ENCODE data around the gene SPECC1L. TPM values are rescaled to one million over a fixed set of nuclear protein-coding genes. Genes with fewer than 3 reads are reported as not detected.

The SPECC1L gene
- polyA plus RNA-seq, 4 donors: 6.0 to 29.9 (median 9.9) TPM

DNA sequence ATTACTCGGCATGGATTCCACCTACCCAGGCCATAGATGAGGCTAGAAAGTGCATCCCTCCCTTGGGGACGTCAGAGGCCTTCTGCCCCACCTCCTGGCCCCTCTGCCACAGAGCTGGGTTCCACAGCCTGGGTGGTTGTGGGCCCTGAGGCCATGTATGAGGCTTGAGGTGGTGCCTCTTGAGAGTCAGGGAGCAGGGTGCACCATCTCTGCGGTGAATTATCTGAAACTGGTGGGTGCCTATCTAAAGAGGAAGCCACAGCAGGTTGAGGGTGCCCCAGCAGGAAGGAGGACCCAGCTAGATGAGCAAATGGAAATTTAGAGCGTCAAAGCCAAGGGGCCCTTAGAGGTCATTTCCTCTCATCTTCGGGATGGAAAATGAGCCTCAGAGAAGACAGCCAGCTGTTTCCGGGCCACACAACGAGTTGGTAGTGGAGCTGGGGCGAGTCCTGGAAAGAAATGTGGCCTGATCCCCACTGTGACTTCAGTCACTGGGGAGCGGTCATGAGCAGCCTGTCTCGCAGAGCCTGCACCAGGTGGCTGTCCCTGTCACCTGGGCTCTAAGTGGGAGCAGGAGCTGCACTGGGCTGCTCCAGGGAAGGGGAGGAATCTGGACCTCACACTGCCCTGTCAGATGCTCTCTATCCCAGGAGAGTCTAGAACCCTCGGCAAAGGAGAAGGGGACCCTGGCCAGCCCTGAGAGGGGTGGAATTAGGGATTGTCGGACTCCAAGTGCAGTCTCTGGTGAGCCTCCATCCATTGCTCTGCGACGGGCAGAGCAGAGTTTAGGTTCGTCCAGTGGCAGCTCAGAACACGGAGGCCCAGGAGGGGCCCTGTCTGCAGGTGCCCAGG, 164.1 kb downstream of the SPECC1L start:
- H3K27ac ChIP-seq (ENCODE audit: low read depth in 1 of 3, low read length in 2 of 3): peak overlapping the region; percentile 44 to 84 (median 71)

GRCh38 chr22:24435323-24435645, 164.7 kb downstream of the SPECC1L start:
- DNase-seq (no peak), FAIRE-seq (no peak)
- peaks cover 0 to 63% (median 0%) of the 10 kb centered on the region in 3 donors for H3K36me3 ChIP-seq (ENCODE audit: control insufficient read depth in 3 of 3, insufficient read depth in 2 of 3, low read depth in 1 of 3, low read length in 3 of 3)
- no peak overlapping the region for H3K4me3 ChIP-seq (ENCODE audit: low read depth in 1 of 3, low read length in 3 of 3)
- no peaks in the 10 kb centered on the region for H3K9me3 ChIP-seq (ENCODE audit: control insufficient read depth in 2 of 2, insufficient read depth in 1 of 2, low read depth in 1 of 2, low read length in 1 of 2)
- H3K27ac ChIP-seq (ENCODE audit: low read depth in 1 of 3, low read length in 2 of 3): peak overlapping the region in 2 of 3 donors; percentile 71 to 84
- 79 to 88% (median 83%) methylated on average over 2 of the region's 2 CpGs for WGBS, 3 donors
- no peaks in the 10 kb centered on the region for H3K27me3 ChIP-seq (ENCODE audit: control insufficient read depth in 3 of 3, insufficient read depth in 3 of 3, low read length in 3 of 3)
- H3K4me1 ChIP-seq (ENCODE audit: control insufficient read depth in 3 of 3, insufficient read depth in 2 of 3, low read depth in 1 of 3, low read length in 2 of 3): peaks cover 0 to 15% (median 13%) of the 10 kb centered on the region in 3 donors

More for the DNA sequence above, 164.1 kb downstream of the SPECC1L start:
- no peaks in the 10 kb centered on the region for H3K9me3 ChIP-seq (ENCODE audit: control insufficient read depth in 2 of 2, insufficient read depth in 1 of 2, low read depth in 1 of 2, low read length in 1 of 2)
- DNase-seq (peak; percentile 45 to 61), FAIRE-seq (no peak)
- H3K36me3 ChIP-seq (ENCODE audit: control insufficient read depth in 3 of 3, insufficient read depth in 2 of 3, low read depth in 1 of 3, low read length in 3 of 3): peaks cover 0 to 60% (median 0%) of the 10 kb centered on the region in 3 donors
- H3K27me3 ChIP-seq (ENCODE audit: control insufficient read depth in 3 of 3, insufficient read depth in 3 of 3, low read length in 3 of 3): no peaks in the 10 kb centered on the region
- 54 to 84% (median 68%) methylated on average over 16 of the region's 16 CpGs for WGBS, 3 donors
- H3K4me1 ChIP-seq (ENCODE audit: control insufficient read depth in 3 of 3, insufficient read depth in 2 of 3, low read depth in 1 of 3, low read length in 2 of 3): peaks cover 0 to 15% (median 13%) of the 10 kb centered on the region in 3 donors
- H3K4me3 ChIP-seq (ENCODE audit: low read depth in 1 of 3, low read length in 3 of 3): no peak overlapping the region

DNA sequence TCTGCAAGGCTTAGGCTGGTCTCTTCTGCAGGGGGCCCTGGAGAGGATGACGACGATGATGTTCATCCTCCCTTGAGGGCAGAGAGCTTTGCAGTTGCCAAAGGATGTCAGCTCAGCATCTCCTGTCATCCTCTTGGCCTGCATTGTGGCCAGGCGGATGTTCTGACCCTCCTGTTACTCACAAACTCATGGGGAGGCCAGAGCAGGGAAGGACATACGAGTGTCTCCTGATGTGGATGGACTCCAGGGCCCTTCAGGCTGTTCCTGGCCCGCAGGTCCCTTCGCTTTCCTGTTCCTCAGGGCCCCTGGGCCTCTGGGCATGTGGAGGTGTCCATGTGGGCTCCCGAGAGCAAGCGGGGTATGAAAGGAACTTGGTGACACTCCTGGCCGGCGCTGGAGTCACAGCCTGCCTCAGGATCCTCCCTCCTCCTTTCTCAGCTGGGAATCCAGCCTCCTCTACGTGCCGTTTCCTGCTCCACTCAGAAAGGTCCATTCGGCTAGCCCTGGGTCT, 165.3 kb downstream of the SPECC1L start:
- FAIRE-seq (no peak), DNase-seq (no peak)
- Histone ChIP-seq H3K9me3 (ENCODE audit: control insufficient read depth in 2 of 2, insufficient read depth in 1 of 2, low read depth in 1 of 2, low read length in 1 of 2) (no peaks in the 10 kb centered on the region), H3K4me3 (ENCODE audit: low read depth in 1 of 3, low read length in 3 of 3) (no peak overlapping the region), H3K4me1 (ENCODE audit: control insufficient read depth in 3 of 3, insufficient read depth in 2 of 3, low read depth in 1 of 3, low read length in 2 of 3) (peaks cover 0 to 15% (median 13%) of the 10 kb centered on the region in 3 donors), H3K27ac (ENCODE audit: low read depth in 1 of 3, low read length in 2 of 3) (peak overlapping the region; percentile 11 to 84 (median 14)), H3K27me3 (ENCODE audit: control insufficient read depth in 3 of 3, insufficient read depth in 3 of 3, low read length in 3 of 3) (no peaks in the 10 kb centered on the region), H3K36me3 (ENCODE audit: control insufficient read depth in 3 of 3, insufficient read depth in 2 of 3, low read depth in 1 of 3, low read length in 3 of 3) (peaks cover 0 to 69% (median 0%) of the 10 kb centered on the region in 3 donors)
- WGBS, 3 donors: 78 to 92% (median 86%) methylated on average over 13 of the region's 13 CpGs

GRCh38 chr22:24436553-24436952, 165.9 kb downstream of the SPECC1L start:
- Histone ChIP-seq H3K4me1 (ENCODE audit: control insufficient read depth in 3 of 3, insufficient read depth in 2 of 3, low read depth in 1 of 3, low read length in 2 of 3) (peaks cover 0 to 15% (median 13%) of the 10 kb centered on the region in 3 donors), H3K27me3 (ENCODE audit: control insufficient read depth in 3 of 3, insufficient read depth in 3 of 3, low read length in 3 of 3) (no peaks in the 10 kb centered on the region), H3K27ac (ENCODE audit: low read depth in 1 of 3, low read length in 2 of 3) (peak overlapping the region in 2 of 3 donors; percentile 14 to 84), H3K9me3 (ENCODE audit: control insufficient read depth in 2 of 2, insufficient read depth in 1 of 2, low read depth in 1 of 2, low read length in 1 of 2) (no peaks in the 10 kb centered on the region), H3K4me3 (ENCODE audit: low read depth in 1 of 3, low read length in 3 of 3) (no peak overlapping the region), H3K36me3 (ENCODE audit: control insufficient read depth in 3 of 3, insufficient read depth in 2 of 3, low read depth in 1 of 3, low read length in 3 of 3) (peaks cover 0 to 73% (median 2%) of the 10 kb centered on the region in 3 donors)
- no peak for DNase-seq
- FAIRE-seq: no peak
- 73 to 83% (median 80%) methylated on average over 3 of the region's 3 CpGs for WGBS, 3 donors

GRCh38 chr22:24437091-24437490, 166.5 kb downstream of the SPECC1L start:
- peaks cover 0 to 76% (median 2%) of the 10 kb centered on the region in 3 donors for H3K36me3 ChIP-seq (ENCODE audit: control insufficient read depth in 3 of 3, insufficient read depth in 2 of 3, low read depth in 1 of 3, low read length in 3 of 3)
- no peak for FAIRE-seq
- H3K27me3 ChIP-seq (ENCODE audit: control insufficient read depth in 3 of 3, insufficient read depth in 3 of 3, low read length in 3 of 3): no peaks in the 10 kb centered on the region
- H3K27ac ChIP-seq (ENCODE audit: low read depth in 1 of 3, low read length in 2 of 3): peak overlapping the region in 1 of 3 donors; percentile 84
- DNase-seq: no peak
- WGBS, 3 donors: 84 to 88% (median 84%) methylated on average over 4 of the region's 4 CpGs
- no peaks in the 10 kb centered on the region for H3K9me3 ChIP-seq (ENCODE audit: control insufficient read depth in 2 of 2, insufficient read depth in 1 of 2, low read depth in 1 of 2, low read length in 1 of 2)
- H3K4me1 ChIP-seq (ENCODE audit: control insufficient read depth in 3 of 3, insufficient read depth in 2 of 3, low read depth in 1 of 3, low read length in 2 of 3): peaks cover 0 to 14% (median 12%) of the 10 kb centered on the region in 3 donors
- H3K4me3 ChIP-seq (ENCODE audit: low read depth in 1 of 3, low read length in 3 of 3): no peak overlapping the region

GRCh38 chr22:24437741-24438328, 167.2 kb downstream of the SPECC1L start:
- no peak for FAIRE-seq
- H3K27ac ChIP-seq (ENCODE audit: low read depth in 1 of 3, low read length in 2 of 3): no peak overlapping the region

DNA sequence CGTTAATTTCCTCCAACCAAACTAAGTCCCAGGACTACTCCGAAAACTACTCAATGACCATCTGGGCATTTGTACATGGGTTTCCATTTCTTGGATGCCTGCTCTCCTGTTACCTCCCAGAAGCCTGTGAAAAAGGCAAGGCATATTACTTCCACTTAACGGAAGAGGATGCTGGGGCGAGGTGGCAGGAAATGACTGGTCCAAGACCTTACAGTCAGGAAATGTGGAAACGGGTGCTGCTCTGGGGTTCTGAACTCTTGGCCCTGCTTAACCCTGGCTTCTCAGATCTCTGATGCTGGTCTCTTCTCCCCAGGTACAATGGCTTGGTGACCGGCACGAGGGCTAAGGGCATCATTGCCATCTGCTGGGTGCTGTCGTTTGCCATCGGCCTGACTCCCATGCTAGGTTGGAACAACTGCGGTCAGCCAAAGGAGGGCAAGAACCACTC, 169.7 kb downstream of the SPECC1L start:
- no peaks in the 10 kb centered on the region for H3K4me1 ChIP-seq (ENCODE audit: control insufficient read depth in 3 of 3, insufficient read depth in 2 of 3, low read depth in 1 of 3, low read length in 2 of 3)
- H3K27me3 ChIP-seq (ENCODE audit: control insufficient read depth in 3 of 3, insufficient read depth in 3 of 3, low read length in 3 of 3): no peaks in the 10 kb centered on the region
- no peak for FAIRE-seq
- H3K4me3 ChIP-seq (ENCODE audit: low read depth in 1 of 3, low read length in 3 of 3): no peak overlapping the region
- no peak for DNase-seq
- H3K27ac ChIP-seq (ENCODE audit: low read depth in 1 of 3, low read length in 2 of 3): no peak overlapping the region
- H3K9me3 ChIP-seq (ENCODE audit: control insufficient read depth in 2 of 2, insufficient read depth in 1 of 2, low read depth in 1 of 2, low read length in 1 of 2): no peaks in the 10 kb centered on the region
- 90 to 94% (median 94%) methylated on average over 10 of the region's 10 CpGs for WGBS, 3 donors
- peaks cover 0 to 78% (median 2%) of the 10 kb centered on the region in 3 donors for H3K36me3 ChIP-seq (ENCODE audit: control insufficient read depth in 3 of 3, insufficient read depth in 2 of 3, low read depth in 1 of 3, low read length in 3 of 3)

More at GRCh38 chr22:24437741-24438328, 167.2 kb downstream of the SPECC1L start:
- DNase-seq: no peak
- Histone ChIP-seq H3K9me3 (ENCODE audit: control insufficient read depth in 2 of 2, insufficient read depth in 1 of 2, low read depth in 1 of 2, low read length in 1 of 2) (no peaks in the 10 kb centered on the region), H3K4me3 (ENCODE audit: low read depth in 1 of 3, low read length in 3 of 3) (no peak overlapping the region), H3K27me3 (ENCODE audit: control insufficient read depth in 3 of 3, insufficient read depth in 3 of 3, low read length in 3 of 3) (no peaks in the 10 kb centered on the region), H3K36me3 (ENCODE audit: control insufficient read depth in 3 of 3, insufficient read depth in 2 of 3, low read depth in 1 of 3, low read length in 3 of 3) (peaks cover 0 to 83% (median 2%) of the 10 kb centered on the region in 3 donors), H3K4me1 (ENCODE audit: control insufficient read depth in 3 of 3, insufficient read depth in 2 of 3, low read depth in 1 of 3, low read length in 2 of 3) (peaks cover 0 to 10% (median 6%) of the 10 kb centered on the region in 3 donors)
- 63 to 83% (median 81%) methylated on average over 5 of the region's 5 CpGs for WGBS, 3 donors

DNA sequence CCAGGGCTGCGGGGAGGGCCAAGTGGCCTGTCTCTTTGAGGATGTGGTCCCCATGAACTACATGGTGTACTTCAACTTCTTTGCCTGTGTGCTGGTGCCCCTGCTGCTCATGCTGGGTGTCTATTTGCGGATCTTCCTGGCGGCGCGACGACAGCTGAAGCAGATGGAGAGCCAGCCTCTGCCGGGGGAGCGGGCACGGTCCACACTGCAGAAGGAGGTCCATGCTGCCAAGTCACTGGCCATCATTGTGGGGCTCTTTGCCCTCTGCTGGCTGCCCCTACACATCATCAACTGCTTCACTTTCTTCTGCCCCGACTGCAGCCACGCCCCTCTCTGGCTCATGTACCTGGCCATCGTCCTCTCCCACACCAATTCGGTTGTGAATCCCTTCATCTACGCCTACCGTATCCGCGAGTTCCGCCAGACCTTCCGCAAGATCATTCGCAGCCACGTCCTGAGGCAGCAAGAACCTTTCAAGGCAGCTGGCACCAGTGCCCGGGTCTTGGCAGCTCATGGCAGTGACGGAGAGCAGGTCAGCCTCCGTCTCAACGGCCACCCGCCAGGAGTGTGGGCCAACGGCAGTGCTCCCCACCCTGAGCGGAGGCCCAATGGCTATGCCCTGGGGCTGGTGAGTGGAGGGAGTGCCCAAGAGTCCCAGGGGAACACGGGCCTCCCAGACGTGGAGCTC, 170.2 kb downstream of the SPECC1L start:
- H3K4me3 ChIP-seq (ENCODE audit: low read depth in 1 of 3, low read length in 3 of 3): no peak overlapping the region
- no peak overlapping the region for H3K27ac ChIP-seq (ENCODE audit: low read depth in 1 of 3, low read length in 2 of 3)
- peaks cover 0 to 78% (median 2%) of the 10 kb centered on the region in 3 donors for H3K36me3 ChIP-seq (ENCODE audit: control insufficient read depth in 3 of 3, insufficient read depth in 2 of 3, low read depth in 1 of 3, low read length in 3 of 3)
- no peaks in the 10 kb centered on the region for H3K9me3 ChIP-seq (ENCODE audit: control insufficient read depth in 2 of 2, insufficient read depth in 1 of 2, low read depth in 1 of 2, low read length in 1 of 2)
- H3K27me3 ChIP-seq (ENCODE audit: control insufficient read depth in 3 of 3, insufficient read depth in 3 of 3, low read length in 3 of 3): no peaks in the 10 kb centered on the region
- no peak for DNase-seq
- 88 to 90% (median 90%) methylated on average over 30 of the region's 30 CpGs for WGBS, 3 donors
- H3K4me1 ChIP-seq (ENCODE audit: control insufficient read depth in 3 of 3, insufficient read depth in 2 of 3, low read depth in 1 of 3, low read length in 2 of 3): no peaks in the 10 kb centered on the region
- no peak for FAIRE-seq

Measured in small intestine (tissue), 7 donors.